Gastroesophageal sphincter (tissue), 4 donors: Measurements from ENCODE around the gene STARD13. TPM values are rescaled to one million over a fixed set of nuclear protein-coding genes. Genes with fewer than 3 reads are reported as not detected.

ENCODE experiments used
- ATAC-seq: fragments of 150-250 bp; one replicate; pipeline ENCODE4 v1.9.1; 2016; ENCODE audit warnings: mild to moderate bottlenecking, moderate library complexity
- H3K27ac ChIP-seq, 4 donors: fragments of 200-600 bp; sonication (generic) in 3 of 4; 1 replicate in 3 of 4; 2 replicates in 1 of 4; pipeline ENCODE4 v1.5.1; 2016 to 2019
- H3K27me3 ChIP-seq: fragments of 200-600 bp; sonication (generic); one replicate; pipeline ENCODE4 v1.5.1; 2019
- H3K36me3 ChIP-seq, 2 donors: fragments of 200-600 bp; sonication (generic); one replicate each; pipeline ENCODE4 v1.5.1; 2019; ENCODE audit warnings: control low read depth in 1 of 2
- H3K4me1 ChIP-seq, 3 donors: fragments of 200-600 bp; sonication (generic); 1 replicate in 2 of 3; 2 replicates in 1 of 3; pipeline ENCODE4 v1.5.1; 2016 to 2019; ENCODE audit warnings: control low read depth in 2 of 3
- H3K4me3 ChIP-seq, 2 donors: fragments of 200-600 bp; sonication (generic); one replicate each; pipeline ENCODE4 v1.5.1; 2019; ENCODE audit warnings: mild to moderate bottlenecking in 1 of 2, moderate library complexity in 1 of 2
- H3K9me3 ChIP-seq, 3 donors: fragments of 200-600 bp; sonication (generic); one replicate each; pipeline ENCODE4 v1.5.1; 2017 to 2019; ENCODE audit warnings: control low read depth in 2 of 3
- EP300 ChIP-seq: sonication (generic); formaldehyde crosslinking; IDR thresholded peaks from one replicate; pipeline ENCODE4 v1.6.1; 2017; ENCODE audit warnings: antibody characterized with exemption, mild to moderate bottlenecking
- POLR2A ChIP-seq, 2 donors: fragments of 450-650 bp; IDR thresholded peaks; one replicate each; pipeline ENCODE4 v1.6.1; 2017; ENCODE audit warnings: antibody characterized with exemption in 2 of 2, mild to moderate bottlenecking in 2 of 2, moderate library complexity in 1 of 2
- POLR2AphosphoS5 ChIP-seq: sonication (generic); formaldehyde crosslinking; IDR thresholded peaks from one replicate; pipeline ENCODE4 v1.6.1; 2017; ENCODE audit warnings: antibody characterized with exemption
- WGBS, 2 donors: methylation state at CpG; one replicate each; pipeline ENCODE4 v1.1.5; 2018; ENCODE audit warnings: low coverage in 1 of 2; 5-methylcytosine and 5-hydroxymethylcytosine counted together
- total RNA-seq, 4 donors: library from RNA; depleted of rRNA; stranded (reverse); fragments of >200 nt; gene quantifications; one replicate each; pipeline ENCODE4 v1.1.0, GENCODE V29; 2016
- TF ChIP-seq, protein P1 (sequence below), 4 experiments: fragments of 200-600 bp in 2 of 4; fragments of 450-650 bp in 2 of 4; sonication (generic) in 1 of 4; IDR thresholded peaks; one replicate each; pipeline ENCODE4 v1.5.1; 2017 to 2019; ENCODE audit warnings: antibody characterized with exemption in 4 of 4, mild to moderate bottlenecking in 2 of 4, moderate library complexity in 2 of 4

STARD13 gene
- total RNA-seq, 4 donors from 2014 or later = 46.2 to 63.3 (median 49.3) TPM

DNA sequence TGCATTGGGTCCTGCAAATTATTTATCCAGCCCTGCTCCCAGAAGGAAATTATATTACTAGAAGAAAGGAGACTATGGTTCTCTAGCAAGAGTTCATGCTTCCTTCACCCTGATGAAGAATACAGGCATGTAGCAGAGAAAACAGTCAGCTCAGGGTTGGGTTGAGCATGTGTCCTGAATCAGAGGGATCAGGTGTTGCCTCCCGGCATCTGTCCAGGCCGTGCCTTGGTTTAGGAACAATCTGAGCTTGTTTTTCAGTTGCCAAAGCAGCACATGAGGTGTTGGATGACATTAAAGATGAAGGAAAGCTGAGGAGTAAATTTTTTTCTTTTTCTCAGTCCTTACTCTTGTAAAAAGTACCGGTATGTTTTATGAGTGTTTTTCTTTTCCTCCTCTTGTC lies 207.3 kb downstream of the STARD13 start:
- Histone ChIP-seq H3K4me3 (no peak overlapping the region), H3K4me1 (peaks cover 0 to 25% (median 0%) of the 10 kb centered on the region in 3 donors), H3K9me3 (no peaks in the 10 kb centered on the region), H3K27ac (peak overlapping the region in 3 of 4 donors; percentile 35 to 57 (median 38)), H3K36me3 (no peaks in the 10 kb centered on the region), H3K27me3 (no peaks in the 10 kb centered on the region)
- no peak for ATAC-seq
- no peak for TF ChIP-seq POLR2AphosphoS5
- TF ChIP-seq EP300 = no peak
- TF ChIP-seq, protein P1, sequence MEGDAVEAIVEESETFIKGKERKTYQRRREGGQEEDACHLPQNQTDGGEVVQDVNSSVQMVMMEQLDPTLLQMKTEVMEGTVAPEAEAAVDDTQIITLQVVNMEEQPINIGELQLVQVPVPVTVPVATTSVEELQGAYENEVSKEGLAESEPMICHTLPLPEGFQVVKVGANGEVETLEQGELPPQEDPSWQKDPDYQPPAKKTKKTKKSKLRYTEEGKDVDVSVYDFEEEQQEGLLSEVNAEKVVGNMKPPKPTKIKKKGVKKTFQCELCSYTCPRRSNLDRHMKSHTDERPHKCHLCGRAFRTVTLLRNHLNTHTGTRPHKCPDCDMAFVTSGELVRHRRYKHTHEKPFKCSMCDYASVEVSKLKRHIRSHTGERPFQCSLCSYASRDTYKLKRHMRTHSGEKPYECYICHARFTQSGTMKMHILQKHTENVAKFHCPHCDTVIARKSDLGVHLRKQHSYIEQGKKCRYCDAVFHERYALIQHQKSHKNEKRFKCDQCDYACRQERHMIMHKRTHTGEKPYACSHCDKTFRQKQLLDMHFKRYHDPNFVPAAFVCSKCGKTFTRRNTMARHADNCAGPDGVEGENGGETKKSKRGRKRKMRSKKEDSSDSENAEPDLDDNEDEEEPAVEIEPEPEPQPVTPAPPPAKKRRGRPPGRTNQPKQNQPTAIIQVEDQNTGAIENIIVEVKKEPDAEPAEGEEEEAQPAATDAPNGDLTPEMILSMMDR (IDR thresholded peaks at IDR 0.05) = no peak
- TF ChIP-seq POLR2A (IDR thresholded peaks at IDR 0.05) = no peak
- 38 to 48% methylated on average over 3 of the region's 3 CpGs for WGBS, 2 donors

DNA sequence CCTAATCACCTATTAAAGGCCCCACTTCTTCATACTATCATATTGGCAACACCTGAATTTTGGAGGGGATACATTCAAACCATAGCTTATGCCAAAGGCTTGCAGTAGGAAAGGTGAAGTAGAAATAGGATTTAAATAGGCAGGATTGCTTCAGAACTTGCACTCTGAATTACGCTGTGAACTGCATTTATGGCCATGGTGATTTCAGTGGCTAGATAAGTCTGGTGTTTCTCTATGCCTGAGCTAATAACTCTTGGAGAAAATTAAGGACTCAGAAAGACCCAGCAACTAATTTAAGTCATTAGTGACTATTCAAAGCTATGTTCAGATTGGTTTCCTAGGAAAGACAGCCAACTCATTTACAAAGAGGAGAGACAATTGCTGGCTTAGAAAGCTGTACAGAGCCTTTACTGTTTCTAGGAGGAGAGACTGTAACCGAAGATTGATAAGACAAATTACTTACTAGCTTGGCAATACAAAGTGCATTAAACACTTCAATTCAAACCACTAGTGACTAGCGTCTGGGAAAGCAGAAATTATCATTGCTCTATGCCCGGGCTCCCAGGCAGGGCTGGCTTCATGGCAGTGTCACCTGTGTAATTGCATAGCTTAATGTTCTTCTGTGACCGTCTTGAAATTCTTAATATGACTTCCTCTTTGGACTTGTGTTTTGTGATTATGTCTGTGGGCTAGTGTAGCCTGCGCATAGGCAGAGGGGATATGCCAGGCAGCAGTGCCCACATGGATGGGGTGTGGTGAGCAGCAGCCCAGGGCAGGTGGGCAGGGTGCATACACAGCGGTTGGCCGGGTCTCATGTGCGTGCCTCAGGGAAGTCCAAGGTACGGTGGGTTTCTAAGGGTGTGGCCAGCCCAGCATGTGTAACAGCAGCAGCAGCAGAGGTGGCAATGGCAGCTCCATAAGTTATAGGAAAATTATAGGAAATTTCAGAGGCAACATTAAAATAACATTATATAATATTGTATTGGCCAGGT lies 209.3 kb downstream of the STARD13 start:
- Histone ChIP-seq H3K9me3 (no peaks in the 10 kb centered on the region), H3K27me3 (no peaks in the 10 kb centered on the region), H3K4me3 (no peak overlapping the region), H3K27ac (no peak overlapping the region), H3K4me1 (peaks cover 0 to 24% (median 0%) of the 10 kb centered on the region in 3 donors), H3K36me3 (no peaks in the 10 kb centered on the region)
- TF ChIP-seq, protein P1 (IDR thresholded peaks at IDR 0.05) = no peak
- TF ChIP-seq POLR2AphosphoS5 = no peak
- TF ChIP-seq POLR2A (IDR thresholded peaks at IDR 0.05) = no peak
- no peak for TF ChIP-seq EP300
- WGBS, 2 donors = 79 to 86% methylated on average over 4 to 8 of the region's 10 CpGs
- ATAC-seq = no peak

DNA sequence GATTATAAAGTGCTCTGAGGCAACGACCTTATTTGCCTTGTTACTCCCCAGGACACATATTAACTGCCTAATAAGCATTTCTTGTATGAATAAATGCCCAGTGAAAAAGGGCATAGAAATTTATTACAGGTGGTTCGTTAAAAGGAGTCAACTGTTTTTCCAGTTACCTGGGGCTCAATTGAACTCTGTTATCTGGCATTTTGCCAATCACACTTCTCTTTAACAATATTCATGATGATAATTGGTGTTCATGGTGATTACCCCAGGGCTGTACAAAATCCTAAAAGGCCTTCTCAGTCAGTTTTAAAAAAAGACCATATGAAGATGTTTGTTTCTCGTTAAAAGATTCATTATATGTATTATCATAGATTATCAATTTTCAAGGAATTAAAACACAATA lies 212.2 kb downstream of the STARD13 start:
- Histone ChIP-seq H3K27me3 (no peaks in the 10 kb centered on the region), H3K4me1 (peaks cover 0 to 8% (median 0%) of the 10 kb centered on the region in 3 donors), H3K27ac (no peak overlapping the region), H3K9me3 (no peaks in the 10 kb centered on the region), H3K36me3 (no peaks in the 10 kb centered on the region), H3K4me3 (no peak overlapping the region)
- 87 to 92% methylated on average over 3 of the region's 3 CpGs for WGBS, 2 donors
- ATAC-seq = no peak
- no peak for TF ChIP-seq EP300
- TF ChIP-seq POLR2A (IDR thresholded peaks at IDR 0.05) = no peak
- no peak for TF ChIP-seq POLR2AphosphoS5
- TF ChIP-seq, protein P1 (IDR thresholded peaks at IDR 0.05) = no peak

DNA sequence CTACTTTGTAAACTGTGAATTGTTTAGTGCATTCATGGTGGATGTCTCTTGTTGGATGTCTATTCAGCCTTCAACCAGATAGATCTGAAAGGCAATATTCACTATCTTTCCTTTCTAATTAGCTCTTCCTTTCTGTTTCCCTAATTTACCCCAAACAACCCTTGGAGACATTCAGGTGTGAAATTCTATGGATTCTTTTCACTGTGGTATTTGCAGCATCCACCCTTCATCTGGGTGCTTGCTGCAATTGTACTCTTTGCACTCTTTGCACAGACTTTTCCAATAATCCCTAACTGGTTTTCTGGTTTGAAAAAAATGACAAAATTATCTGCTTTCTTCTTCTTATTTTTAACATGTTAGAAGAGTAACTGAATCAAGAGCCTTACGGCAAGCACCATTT lies 212.8 kb downstream of the STARD13 start:
- H3K27ac ChIP-seq = no peak overlapping the region
- H3K9me3 ChIP-seq = no peaks in the 10 kb centered on the region
- H3K4me3 ChIP-seq = no peak overlapping the region
- 100% methylated on average over 1 of the region's 1 CpG for WGBS, 2 donors
- ATAC-seq = no peak
- no peaks in the 10 kb centered on the region for H3K27me3 ChIP-seq
- no peaks in the 10 kb centered on the region for H3K36me3 ChIP-seq
- TF ChIP-seq EP300 = no peak
- no peak for TF ChIP-seq POLR2AphosphoS5
- TF ChIP-seq, protein P1 (IDR thresholded peaks at IDR 0.05) = no peak
- no peak for TF ChIP-seq POLR2A (IDR thresholded peaks at IDR 0.05)
- H3K4me1 ChIP-seq = peaks cover 0 to 2% (median 0%) of the 10 kb centered on the region in 3 donors

DNA sequence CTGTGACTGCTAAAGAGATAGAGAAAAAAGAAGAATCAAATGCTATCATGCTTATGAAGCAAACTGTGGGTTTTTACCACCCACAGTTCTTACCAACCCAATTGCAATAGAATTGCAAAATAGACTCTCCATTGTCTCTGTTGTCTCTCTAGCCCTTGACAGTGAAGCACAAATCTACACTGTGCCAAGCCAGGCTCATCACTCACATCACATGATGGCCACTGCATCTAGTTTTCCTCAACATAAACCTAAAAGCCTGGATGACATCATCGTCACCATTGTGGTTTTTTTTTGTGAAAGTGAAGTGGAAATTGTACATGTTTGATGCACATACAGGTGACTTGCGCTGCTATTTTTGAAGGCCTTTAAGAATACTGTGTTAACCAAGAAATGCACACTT lies 213.3 kb downstream of the STARD13 start:
- 96 to 100% methylated on average over 2 of the region's 2 CpGs for WGBS, 2 donors
- Histone ChIP-seq H3K27me3 (no peaks in the 10 kb centered on the region), H3K36me3 (no peaks in the 10 kb centered on the region), H3K27ac (no peak overlapping the region), H3K4me3 (no peak overlapping the region), H3K4me1 (no peaks in the 10 kb centered on the region), H3K9me3 (no peaks in the 10 kb centered on the region)
- ATAC-seq = no peak
- TF ChIP-seq, protein P1 (IDR thresholded peaks at IDR 0.05) = no peak
- no peak for TF ChIP-seq POLR2A (IDR thresholded peaks at IDR 0.05)
